ENCODE results near the gene SNAPC2. TPM values are rescaled to one million over a fixed set of nuclear protein-coding genes. Genes with fewer than 3 reads are reported as not detected.

Gene SNAPC2
- total RNA-seq, 1 donor from 2014 or later, result 20.8 TPM

DNA sequence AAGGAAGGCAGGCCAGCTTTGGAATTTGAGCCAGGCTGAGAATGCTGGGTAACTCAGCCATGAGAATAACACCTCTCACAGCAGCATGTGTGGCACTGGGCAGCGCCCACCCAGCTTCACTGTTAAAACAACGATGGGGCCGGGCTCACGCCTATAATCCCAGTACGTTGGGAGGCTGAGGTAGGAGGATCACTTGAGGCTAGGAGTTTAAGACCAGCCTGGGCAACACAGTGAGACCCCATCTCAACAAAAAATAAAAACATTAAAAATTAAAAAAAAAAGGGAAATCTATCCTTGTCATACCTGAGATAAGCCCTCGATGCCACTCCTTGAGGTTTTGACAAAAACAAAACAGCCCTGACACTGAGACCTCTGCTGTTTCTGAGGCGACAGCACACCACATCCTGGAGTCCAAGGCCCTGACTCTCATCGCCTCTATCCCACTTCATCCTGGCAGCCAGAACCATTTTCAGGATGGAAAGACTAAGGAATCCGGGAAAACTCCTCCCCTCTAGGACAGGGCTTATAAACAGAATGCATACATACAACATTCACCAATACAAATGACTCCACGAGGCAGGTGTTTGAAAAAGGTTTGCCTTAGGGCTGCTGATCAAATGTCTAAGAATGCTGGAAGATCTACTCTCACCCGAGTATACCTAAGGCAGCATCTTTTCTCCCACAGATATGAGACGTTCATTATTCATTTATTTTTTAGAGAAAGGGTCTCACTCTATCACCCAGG, 46.0 kb downstream of the SNAPC2 start:
- no peak for DNase-seq (ENCODE audit: low read depth, low spot score)

GRCh38 chr19:7968008-7968795, 48.1 kb downstream of the SNAPC2 start:
- no peak for DNase-seq (ENCODE audit: low read depth, low spot score)

DNA sequence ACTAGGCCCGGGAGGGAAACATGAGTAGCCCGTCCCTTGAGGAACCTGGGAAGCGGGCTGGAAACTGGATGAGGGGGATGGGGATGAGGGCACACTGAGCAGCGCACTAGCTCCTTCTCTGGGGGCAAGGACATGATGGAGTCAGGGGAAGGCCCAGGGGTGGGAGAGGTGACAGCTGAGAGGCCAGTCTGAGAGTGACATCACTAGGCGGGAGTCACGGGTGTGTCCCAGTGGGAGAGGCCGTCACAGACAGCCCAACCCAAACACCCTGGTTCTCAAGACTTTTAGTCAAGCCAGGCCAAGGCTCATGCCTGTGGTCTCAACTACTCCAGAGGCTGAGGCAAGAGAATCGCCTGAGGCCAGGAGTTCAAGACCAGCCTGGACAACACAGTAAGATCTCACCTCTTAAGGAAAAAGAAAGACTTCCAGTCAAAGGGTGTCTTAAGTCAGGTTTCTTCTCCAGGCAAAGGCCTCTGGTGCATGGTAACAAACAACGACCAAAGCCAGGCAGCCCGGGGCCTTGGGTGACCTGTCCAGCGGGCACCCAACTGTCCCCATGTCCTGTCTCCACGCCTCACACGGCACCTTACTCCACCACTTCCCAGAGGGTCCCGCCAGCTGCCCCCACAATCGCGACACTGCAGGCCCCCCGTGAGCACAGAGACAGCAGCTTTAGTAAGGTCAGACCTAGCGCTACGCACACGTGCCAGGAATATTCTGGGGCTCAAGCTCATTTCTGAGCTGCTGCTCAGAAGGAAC, 48.8 kb downstream of the SNAPC2 start:
- no peak for DNase-seq (ENCODE audit: low read depth, low spot score)

DNA sequence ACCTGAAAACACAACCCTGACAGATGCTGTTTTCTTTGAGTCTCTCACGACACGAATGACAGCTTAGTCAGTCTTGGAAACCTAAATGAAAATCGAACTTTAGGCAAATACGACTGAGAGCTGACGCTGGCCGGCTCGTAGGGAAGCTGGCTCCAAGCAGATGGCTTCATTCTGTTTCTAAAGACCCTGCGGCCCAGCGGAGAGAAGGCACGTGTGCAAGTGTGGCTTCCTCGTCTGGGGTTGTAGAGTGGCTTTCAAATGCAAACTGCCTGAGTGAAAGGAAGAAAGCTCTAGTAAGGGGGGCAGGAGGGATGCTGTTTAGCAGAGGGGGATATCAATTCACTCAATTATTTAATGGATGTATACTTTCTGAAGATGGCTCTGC, 49.4 kb downstream of the SNAPC2 start:
- no peak for DNase-seq (ENCODE audit: low read depth, low spot score)

- no peak for DNase-seq (ENCODE audit: low read depth, low spot score)
These were observed 50.7 kb downstream of the SNAPC2 start for GRCh38 chr19:7970716-7971448.

- DNase-seq (ENCODE audit: low read depth, low spot score), result no peak
These were observed 51.7 kb downstream of the SNAPC2 start for GRCh38 chr19:7971553-7972520.

Other genes with a start within 250 kb of the SNAPC2 start
- gene MCEMP1, start 243.2 kb upstream of the SNAPC2 start, total RNA-seq, result not detected in 2 replicates
- 121 and 191 TPM in 2 replicates for gene TRAPPC5, start 239.5 kb upstream of the SNAPC2 start, total RNA-seq
- gene FCER2, start 218.2 kb upstream of the SNAPC2 start, total RNA-seq, result not detected in 2 replicates
- gene CLEC4G, start 188.2 kb upstream of the SNAPC2 start, total RNA-seq, result not detected in 2 replicates
- gene CD209, start 172.8 kb upstream of the SNAPC2 start, total RNA-seq, result not detected in 2 replicates
- 0.07 and 0.21 TPM in 2 replicates for gene CLEC4M, start 157.1 kb upstream of the SNAPC2 start, total RNA-seq
- 11.7 and 13.9 TPM in 2 replicates for gene EVI5L, start 90.1 kb upstream of the SNAPC2 start, total RNA-seq
- 0.07 TPM in 1 of 2 replicates, not detected in the other for gene PRR36, start 45.9 kb upstream of the SNAPC2 start, total RNA-seq
- gene LRRC8E, start 31.8 kb upstream of the SNAPC2 start, total RNA-seq, result 1.2 and 2.0 TPM in 2 replicates
- 8.8 and 11.6 TPM in 2 replicates for gene MAP2K7, start 16.5 kb upstream of the SNAPC2 start, total RNA-seq
- 0.53 and 0.73 TPM in 2 replicates for gene TGFBR3L, start 5.5 kb upstream of the SNAPC2 start, total RNA-seq
- gene CTXN1, start 5.8 kb downstream of the SNAPC2 start, total RNA-seq, result 3.1 and 8.2 TPM in 2 replicates
- 44.0 and 51.6 TPM in 2 replicates for gene TIMM44, start 23.3 kb downstream of the SNAPC2 start, total RNA-seq
- 65.6 and 90.6 TPM in 2 replicates for gene ELAVL1, start 85.3 kb downstream of the SNAPC2 start, total RNA-seq
- not detected in 2 replicates for gene CCL25, start 132.4 kb downstream of the SNAPC2 start, total RNA-seq
- not detected in 2 replicates for gene FBN3, start 229.3 kb downstream of the SNAPC2 start, total RNA-seq

Measured in pulmonary artery endothelial cell (primary cell).